ENCODE results near the gene RAC3. TPM values are rescaled to one million over a fixed set of nuclear protein-coding genes. Genes with fewer than 3 reads are reported as not detected.

RAC3 gene
- total RNA-seq, 6 experiments from 2014 or later, result 3.4 to 9.0 (median 5.4) TPM

GRCh38 chr17:82018989-82019689 lies 12.3 kb upstream of the RAC3 start:
- DNase-seq, result no peak
- H3K27ac ChIP-seq, result no peak overlapping the region
- no peak for TF ChIP-seq POLR2A (IDR thresholded peaks at IDR 0.05)
- no peak for TF ChIP-seq CTCF (IDR thresholded peaks at IDR 0.05)
- WGBS (ENCODE audit: insufficient coverage, low coverage, low lambda C conversion rate, missing lambda C conversion rate), result 75% methylated on average over 4 of the region's 33 CpGs
- H3K27me3 ChIP-seq, result no peaks in the 10 kb centered on the region
- H3K36me3 ChIP-seq, result peaks cover 0 to 8% (median 0%) of the 10 kb centered on the region in 4 donors
- H3K9me3 ChIP-seq, result no peaks in the 10 kb centered on the region
- intact Hi-C loops (cut with DNase I), result loop anchor here (5.0 to 10.0 kb wide), 3 partner anchors 57 to 134 kb away; partner anchors contain the start of gene NOTUM (in 1 of the 2)
- ATAC-seq, result no peak
- H3K4me3 ChIP-seq, result no peak overlapping the region
- H3K4me1 ChIP-seq, result peaks cover 0 to 24% (median 6%) of the 10 kb centered on the region in 4 donors

GRCh38 chr17:82019690-82020571 lies 11.5 kb upstream of the RAC3 start:
- intact Hi-C loops (cut with DNase I), result loop anchor here (5.0 to 10.0 kb wide), 3 partner anchors 58 to 135 kb away; partner anchors contain the start of gene NOTUM (in 1 of the 2)
- ATAC-seq, result peak in 2 of 4 donors; percentile 5 to 20
- no peak for TF ChIP-seq POLR2A (IDR thresholded peaks at IDR 0.05)
- TF ChIP-seq CTCF (IDR thresholded peaks at IDR 0.05), result peak; percentile 56 to 75 (median 70)
- Histone ChIP-seq H3K27me3 (no peaks in the 10 kb centered on the region), H3K4me3 (no peak overlapping the region), H3K36me3 (peaks cover 0 to 8% (median 0%) of the 10 kb centered on the region in 4 donors), H3K4me1 (peaks cover 0 to 26% (median 7%) of the 10 kb centered on the region in 4 donors), H3K9me3 (no peaks in the 10 kb centered on the region), H3K27ac (no peak overlapping the region)
- DNase-seq, result peak; percentile 65 to 80 (median 79)
- WGBS (ENCODE audit: insufficient coverage, low coverage, low lambda C conversion rate, missing lambda C conversion rate), result 22% methylated on average over 6 of the region's 34 CpGs

- Histone ChIP-seq H3K4me3 (no peak overlapping the region), H3K4me1 (peaks cover 0 to 26% (median 10%) of the 10 kb centered on the region in 4 donors), H3K27ac (no peak overlapping the region), H3K27me3 (no peaks in the 10 kb centered on the region), H3K9me3 (no peaks in the 10 kb centered on the region), H3K36me3 (peaks cover 0 to 8% (median 0%) of the 10 kb centered on the region in 4 donors)
- TF ChIP-seq CTCF (IDR thresholded peaks at IDR 0.05), result no peak
- no peak for TF ChIP-seq POLR2A (IDR thresholded peaks at IDR 0.05)
- no peak for DNase-seq
- WGBS (ENCODE audit: insufficient coverage, low coverage, low lambda C conversion rate, missing lambda C conversion rate), result 68% methylated on average over 9 of the region's 14 CpGs
- intact Hi-C loops (cut with DNase I), result no loop called here
- no peak for ATAC-seq
These were observed 10.8 kb upstream of the RAC3 start for GRCh38 chr17:82020572-82021106.

- Histone ChIP-seq H3K36me3 (peaks cover 0 to 8% (median 0%) of the 10 kb centered on the region in 4 donors), H3K4me3 (peak overlapping the region in 2 of 3 donors; percentile 84 to 94), H3K27ac (peak overlapping the region in 1 of 3 donors; percentile 39), H3K4me1 (peaks cover 0 to 32% (median 13%) of the 10 kb centered on the region in 4 donors), H3K9me3 (no peaks in the 10 kb centered on the region), H3K27me3 (no peaks in the 10 kb centered on the region)
- DNase-seq (peak; percentile 82 to 87 (median 86)), ATAC-seq (peak; percentile 22 to 39 (median 27))
- WGBS (ENCODE audit: insufficient coverage, low coverage, low lambda C conversion rate, missing lambda C conversion rate), result 9% methylated on average over 7 of the region's 25 CpGs
- TF ChIP-seq POLR2A (IDR thresholded peaks at IDR 0.05), result no peak
- peak; percentile 77 to 85 (median 80) for TF ChIP-seq CTCF (IDR thresholded peaks at IDR 0.05)
- intact Hi-C loops (cut with DNase I), result no loop called here
These were observed 10.2 kb upstream of the RAC3 start for GRCh38 chr17:82021107-82021899.

Measured in right lobe of liver (tissue), 6 donors.